Fibroblast of skin of left quadriceps (primary cell): Measurements from ENCODE around the gene SMCHD1.
A peak's percentile ranks its signal among the peaks of the same experiment; 100 is the strongest.
"Not testable (repeated sequence)": the region's sequence is repeated elsewhere in the genome, so short reads cannot be mapped to it uniquely, and the experiment has no call there.

Experiments used
- DNase-seq, 2 experiments: peaks; one replicate each; pipeline ENCODE4 v3.0.0-alpha.2; 2013; ENCODE audit warnings: low read depth in 2 of 2

Gene SMCHD1

DNA sequence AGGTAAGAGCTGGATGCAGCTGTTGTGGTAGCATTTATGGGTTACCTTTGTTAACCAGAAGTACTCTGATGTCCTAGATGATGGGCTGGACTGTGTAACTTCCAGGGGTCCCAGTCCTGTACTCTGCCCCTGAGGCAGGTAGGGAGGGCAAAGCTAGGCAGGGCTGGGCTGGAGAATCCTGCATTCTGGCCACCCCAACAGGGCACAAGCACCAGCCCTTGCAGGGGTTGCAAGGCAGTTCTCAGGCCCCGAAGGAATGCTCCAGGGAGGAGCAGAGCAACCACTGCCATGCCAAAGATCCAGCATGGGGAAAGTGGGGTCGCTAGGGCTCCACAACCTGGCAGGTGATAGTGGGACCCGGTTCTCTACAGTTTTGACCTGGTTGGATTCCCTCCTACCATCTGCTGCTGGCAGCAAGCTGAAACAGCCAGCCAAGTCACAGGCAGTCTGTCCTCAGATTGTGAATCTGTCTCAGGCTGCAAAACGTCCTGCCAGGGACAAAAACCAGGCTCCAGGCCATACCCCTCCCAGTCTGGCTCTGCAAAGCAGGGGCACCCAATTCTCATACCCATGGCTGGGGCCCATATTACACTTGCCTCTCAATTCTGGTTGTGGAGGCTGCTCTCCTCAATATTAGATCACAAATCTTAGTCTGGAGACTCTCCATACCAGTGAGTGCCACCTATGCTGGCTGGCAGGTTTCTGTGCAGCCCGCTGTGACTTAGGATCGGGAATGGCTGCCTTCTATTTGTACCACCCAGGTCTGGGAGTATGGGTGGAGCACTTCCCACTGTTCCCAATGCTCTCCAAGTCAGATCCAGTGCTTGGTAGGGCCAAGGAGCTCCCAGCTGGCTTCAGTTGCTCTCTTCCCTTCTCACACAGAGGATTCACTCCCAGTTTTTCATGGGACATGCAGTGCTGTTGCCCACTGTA lies 61.1 kb downstream of the SMCHD1 start:
- no peak for DNase-seq

DNA sequence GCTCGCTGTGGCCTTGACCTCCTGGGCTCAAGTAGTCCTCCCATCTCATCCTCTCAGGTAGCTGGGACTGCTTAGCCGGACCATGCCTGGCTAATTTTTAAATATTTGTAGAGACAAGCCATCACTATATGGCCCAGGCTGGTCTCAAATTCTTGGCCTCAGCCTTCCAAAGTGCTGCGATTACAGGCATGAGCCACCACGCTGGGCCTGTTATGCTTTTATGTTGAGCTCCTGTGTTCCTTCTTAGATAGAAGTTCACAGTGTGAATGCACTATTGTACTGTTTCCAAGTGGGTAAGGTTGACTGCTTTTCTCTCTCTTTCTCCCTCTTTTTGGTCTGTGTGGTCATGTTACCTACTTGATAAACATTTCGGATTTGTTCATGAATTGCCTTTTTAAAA lies 61.9 kb downstream of the SMCHD1 start:
- no peak for DNase-seq

DNA sequence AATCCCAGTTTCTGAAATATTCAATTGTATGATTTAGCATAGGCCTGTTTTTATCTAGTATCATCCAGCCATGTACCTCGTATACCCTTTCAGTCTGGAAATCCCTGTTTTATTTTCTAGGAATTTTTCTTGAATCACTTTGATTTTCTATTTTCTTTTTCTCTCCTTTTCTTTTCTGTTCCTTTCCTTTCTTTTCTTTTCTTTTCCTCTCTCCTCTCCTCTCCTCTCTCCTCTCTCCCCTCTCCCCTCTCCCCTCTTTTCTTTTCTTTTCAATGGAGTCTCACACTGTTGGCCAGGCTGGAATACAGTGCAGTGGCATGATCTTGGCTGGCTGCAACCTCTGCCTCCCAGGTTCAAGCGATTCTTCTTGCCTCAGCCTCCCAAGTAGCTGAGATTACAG lies 63.5 kb downstream of the SMCHD1 start:
- no peak for DNase-seq

- no peak for DNase-seq
Measured at GRCh38 chr18:2723207-2723606, 67.7 kb downstream of the SMCHD1 start.

- no peak for DNase-seq
Measured at GRCh38 chr18:2729757-2730156, 74.2 kb downstream of the SMCHD1 start.

GRCh38 chr18:2736823-2737222 lies 81.3 kb downstream of the SMCHD1 start:
- DNase-seq = no peak

GRCh38 chr18:2740082-2740481 lies 84.6 kb downstream of the SMCHD1 start:
- not testable (repeated sequence) for DNase-seq

GRCh38 chr18:2746274-2746673 lies 90.7 kb downstream of the SMCHD1 start:
- DNase-seq = no peak

DNA sequence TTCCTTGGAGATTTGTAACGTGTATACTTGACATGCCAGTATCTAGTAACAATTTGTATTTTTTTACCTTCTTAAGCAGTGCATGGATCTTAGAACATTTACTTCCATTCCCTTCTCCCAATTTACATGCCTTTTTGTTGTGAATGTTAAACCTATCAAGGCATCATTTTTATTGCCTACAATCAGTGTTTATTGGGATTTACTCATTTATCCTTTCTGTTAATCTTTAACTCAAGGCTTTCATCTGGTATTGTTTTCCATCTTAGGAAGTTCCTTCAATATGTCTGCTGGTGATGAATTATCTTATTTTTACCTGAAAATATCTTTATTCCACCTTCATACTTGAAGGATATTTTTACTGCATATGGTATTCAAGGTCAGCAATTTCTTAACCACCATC lies 102.8 kb downstream of the SMCHD1 start:
- no peak for DNase-seq

GRCh38 chr18:2774669-2775068 lies 119.1 kb downstream of the SMCHD1 start:
- no peak for DNase-seq

DNA sequence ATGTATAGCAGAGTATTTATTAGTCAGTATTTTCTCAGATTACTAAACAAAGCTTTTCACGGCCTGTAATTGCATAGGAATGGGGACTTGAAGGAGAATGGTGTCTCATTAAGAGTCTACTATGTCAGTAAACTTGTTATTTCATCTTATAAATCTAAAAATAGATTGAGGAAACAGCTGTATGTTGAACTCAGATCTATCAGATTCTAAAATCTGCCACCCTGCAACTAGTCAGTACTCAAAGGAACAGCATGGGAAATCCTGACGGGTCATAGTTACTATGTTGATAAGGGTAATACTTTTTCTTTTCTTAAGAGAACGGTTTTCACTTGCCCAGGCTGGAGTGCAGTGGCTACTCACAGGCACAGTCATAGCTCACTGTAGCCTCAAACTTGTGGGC lies 121.1 kb downstream of the SMCHD1 start:
- DNase-seq = no peak

DNA sequence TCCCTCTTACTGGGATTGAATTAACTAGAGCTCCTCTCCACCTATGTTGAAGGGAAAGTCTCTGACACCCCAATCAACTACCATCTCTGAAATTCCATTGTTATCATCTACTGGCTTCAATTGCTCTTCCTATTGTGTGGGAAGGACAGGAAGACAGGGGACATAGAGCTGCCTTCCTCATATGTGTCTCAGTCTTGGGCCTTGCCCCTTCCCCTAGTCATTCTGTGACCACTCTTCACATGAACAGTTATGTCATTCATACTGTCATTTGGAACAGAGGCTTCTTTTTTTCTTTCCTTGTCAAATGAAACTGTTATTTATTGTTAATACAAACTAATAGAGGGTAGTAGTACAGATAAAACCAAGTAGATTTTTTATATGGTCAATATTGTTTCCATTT lies 121.7 kb downstream of the SMCHD1 start:
- no peak for DNase-seq

DNA sequence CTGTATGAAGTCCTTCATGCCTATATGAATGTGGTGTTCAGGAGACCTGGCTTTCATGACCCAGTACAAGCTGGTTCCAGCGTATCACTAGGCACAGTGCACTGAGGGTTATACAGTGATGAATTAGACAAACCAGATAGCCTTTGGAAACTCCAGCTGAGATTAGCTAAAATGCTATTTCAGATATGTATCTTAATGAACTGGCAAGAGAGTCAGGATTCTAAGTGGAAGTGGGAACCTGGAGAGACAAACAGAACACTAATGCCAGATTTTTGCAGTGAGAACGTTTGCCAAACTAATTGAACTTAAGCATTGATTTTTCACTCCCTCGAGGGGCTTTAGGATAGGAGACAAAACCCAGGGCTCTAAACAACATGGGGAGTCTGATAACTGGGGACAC lies 125.2 kb downstream of the SMCHD1 start:
- no peak for DNase-seq

GRCh38 chr18:2787225-2787624 lies 131.7 kb downstream of the SMCHD1 start:
- DNase-seq = no peak

GRCh38 chr18:2792395-2792794 lies 136.9 kb downstream of the SMCHD1 start:
- no peak for DNase-seq

GRCh38 chr18:2794159-2794558 lies 138.6 kb downstream of the SMCHD1 start:
- DNase-seq = no peak

GRCh38 chr18:2797951-2798350 lies 142.4 kb downstream of the SMCHD1 start:
- DNase-seq = no peak

DNA sequence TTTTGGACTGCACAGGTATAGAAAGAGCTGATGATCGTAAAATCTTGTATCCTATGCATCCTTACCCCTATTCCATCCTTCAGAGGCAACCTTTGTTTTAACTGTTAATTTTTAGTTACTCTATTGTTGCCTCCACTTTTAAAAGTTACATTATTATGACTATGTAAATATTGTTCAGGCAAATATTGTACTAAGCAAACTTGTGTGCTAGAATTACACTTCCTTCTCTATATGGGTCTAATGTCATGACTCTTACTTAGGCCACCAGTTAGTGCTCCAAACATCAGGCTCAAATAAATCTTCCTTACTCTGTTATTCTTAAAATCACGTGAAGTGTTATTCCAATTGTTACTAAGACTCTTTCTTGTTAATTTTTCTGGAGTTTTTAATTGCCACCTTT lies 143.8 kb downstream of the SMCHD1 start:
- no peak for DNase-seq

DNA sequence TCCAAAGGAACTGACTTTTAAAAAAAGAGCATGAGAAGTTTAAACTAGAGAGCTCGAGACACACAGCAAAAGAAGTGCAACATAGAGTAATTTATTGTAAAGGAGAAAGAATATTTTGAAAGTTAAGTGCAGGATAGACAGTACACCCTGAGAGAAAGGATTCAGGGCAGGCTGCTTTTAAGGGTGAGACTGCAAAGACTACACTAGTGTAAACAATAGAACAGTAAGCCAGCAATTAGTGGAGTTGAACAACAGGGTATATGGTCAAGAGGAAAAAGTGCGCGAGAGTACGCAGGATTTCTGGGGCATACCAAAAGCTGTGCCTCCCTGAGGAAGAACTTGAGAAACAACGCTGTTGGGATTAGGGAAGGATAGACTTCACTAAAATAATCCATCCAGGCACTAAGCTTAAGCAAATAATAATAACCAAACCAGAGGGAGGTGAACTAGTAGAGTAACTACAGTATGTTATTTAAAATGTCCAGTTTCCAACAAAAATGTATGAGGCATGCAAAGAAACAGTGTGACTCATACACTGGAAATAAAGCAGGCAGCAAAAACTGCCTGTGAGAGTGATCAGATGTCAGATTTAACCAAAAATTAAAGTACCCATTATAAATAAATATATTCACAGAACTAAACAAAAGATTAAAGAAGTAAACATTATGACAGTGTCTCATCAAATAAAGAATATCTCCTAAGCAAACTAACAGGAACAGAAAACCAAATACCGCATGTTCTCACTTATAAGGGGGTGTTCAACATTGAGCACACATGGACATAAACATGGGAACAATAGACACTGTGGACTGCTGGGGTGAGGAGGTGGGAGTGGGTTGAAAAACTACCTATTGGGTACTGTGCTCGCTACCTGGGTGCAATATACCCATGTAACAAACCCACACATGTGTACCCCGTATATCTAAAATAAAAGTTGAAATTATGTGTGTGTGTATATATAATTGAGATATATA lies 150.7 kb downstream of the SMCHD1 start:
- DNase-seq = peak; percentile 3 to 14

- DNase-seq = not testable (repeated sequence)
Measured at GRCh38 chr18:2808640-2809039, 153.1 kb downstream of the SMCHD1 start.

DNA sequence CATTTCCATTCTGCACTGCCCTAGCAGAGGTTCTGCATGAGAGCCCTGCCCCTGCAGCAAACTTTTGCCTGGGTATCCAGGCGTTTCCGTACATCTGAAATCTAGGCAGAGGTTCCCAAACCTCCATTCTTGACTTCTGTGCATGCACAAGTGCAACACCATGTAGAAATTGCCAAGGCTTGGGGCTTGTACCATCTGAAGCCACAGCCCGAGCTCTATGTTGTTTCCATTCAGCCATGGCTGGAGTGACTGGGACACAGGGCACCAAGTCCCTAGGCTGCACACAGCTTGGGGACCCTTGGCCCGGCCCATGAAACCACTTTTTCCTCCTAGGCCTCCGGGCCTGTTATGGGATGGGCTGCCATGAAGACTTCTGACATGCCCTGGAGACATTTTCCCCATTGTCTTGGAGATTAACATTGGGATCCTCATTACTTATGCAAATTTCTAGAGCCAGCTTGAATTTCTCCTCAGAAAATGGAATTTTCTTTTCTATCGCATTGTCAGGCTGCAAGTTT lies 154.2 kb downstream of the SMCHD1 start:
- not testable (repeated sequence) for DNase-seq

DNA sequence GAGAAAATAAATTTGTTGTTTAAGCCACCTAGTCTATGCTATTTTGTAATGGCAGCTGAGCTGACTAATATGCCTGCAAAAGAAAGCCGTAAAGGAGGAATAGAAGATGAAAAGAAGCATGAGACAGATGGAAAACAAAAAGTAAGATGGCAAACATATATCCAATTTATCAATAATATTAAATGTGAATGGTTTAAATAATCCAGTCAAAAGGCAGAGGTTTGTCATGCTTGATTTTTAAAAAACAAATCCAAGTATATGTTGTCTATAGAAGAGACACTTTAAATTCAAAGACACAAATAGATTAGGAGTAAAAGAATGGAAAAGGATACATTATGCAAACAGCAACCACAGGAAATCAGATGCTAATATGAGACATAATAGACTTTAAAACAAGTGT lies 155.9 kb downstream of the SMCHD1 start:
- no peak for DNase-seq
